ENCODE data around the gene PRR15L. TPM values are rescaled to one million over a fixed set of nuclear protein-coding genes. Genes with fewer than 3 reads are reported as not detected.

PRR15L gene
- polyA plus RNA-seq, 1 experiment, result not detected

DNA sequence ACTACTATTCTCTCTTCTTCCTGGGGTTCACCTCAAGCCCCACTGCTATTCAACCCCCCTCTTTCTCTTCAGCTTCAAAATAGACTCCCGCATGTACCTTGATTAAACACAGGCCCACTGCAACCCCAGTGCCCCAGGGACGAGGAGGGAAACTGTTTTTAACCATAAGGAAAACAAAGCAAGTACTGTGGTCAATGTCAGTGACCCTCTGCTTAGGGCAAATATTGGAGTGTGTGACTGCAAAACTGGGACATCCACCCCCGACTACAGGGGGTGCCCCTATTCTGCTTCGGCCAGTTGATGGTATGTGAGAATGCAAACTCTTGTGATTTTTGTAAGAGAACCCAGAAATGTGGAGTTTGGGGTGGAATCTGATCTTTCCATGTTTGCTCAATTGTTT lies 25.8 kb downstream of the PRR15L start:
- ChIA-PET POLR2A (interaction anchor here (0.7 kb wide), 1 partner anchor 37 kb away, joined by 3 read pairs; no protein-coding TSS in a partner anchor), CTCF (interaction anchor here (3.6 kb wide), 1 partner anchor 17 kb away, joined by 16 read pairs; no protein-coding TSS in a partner anchor)
- no peak overlapping the region for H3K4me3 ChIP-seq (ENCODE audit: low read depth, low read length)
- DNase-seq (ENCODE audit: low read depth), result no peak
- TF ChIP-seq, protein P1, sequence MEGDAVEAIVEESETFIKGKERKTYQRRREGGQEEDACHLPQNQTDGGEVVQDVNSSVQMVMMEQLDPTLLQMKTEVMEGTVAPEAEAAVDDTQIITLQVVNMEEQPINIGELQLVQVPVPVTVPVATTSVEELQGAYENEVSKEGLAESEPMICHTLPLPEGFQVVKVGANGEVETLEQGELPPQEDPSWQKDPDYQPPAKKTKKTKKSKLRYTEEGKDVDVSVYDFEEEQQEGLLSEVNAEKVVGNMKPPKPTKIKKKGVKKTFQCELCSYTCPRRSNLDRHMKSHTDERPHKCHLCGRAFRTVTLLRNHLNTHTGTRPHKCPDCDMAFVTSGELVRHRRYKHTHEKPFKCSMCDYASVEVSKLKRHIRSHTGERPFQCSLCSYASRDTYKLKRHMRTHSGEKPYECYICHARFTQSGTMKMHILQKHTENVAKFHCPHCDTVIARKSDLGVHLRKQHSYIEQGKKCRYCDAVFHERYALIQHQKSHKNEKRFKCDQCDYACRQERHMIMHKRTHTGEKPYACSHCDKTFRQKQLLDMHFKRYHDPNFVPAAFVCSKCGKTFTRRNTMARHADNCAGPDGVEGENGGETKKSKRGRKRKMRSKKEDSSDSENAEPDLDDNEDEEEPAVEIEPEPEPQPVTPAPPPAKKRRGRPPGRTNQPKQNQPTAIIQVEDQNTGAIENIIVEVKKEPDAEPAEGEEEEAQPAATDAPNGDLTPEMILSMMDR (IDR thresholded peaks at IDR 0.05; ENCODE audit: insufficient read depth, low read depth, low read length), result no peak
- H3K27me3 ChIP-seq (ENCODE audit: control insufficient read depth, insufficient read depth, low read length), result no peaks in the 10 kb centered on the region
- peaks cover 6% of the 10 kb centered on the region for H3K36me3 ChIP-seq (ENCODE audit: control insufficient read depth, insufficient read depth, low read length)

DNA sequence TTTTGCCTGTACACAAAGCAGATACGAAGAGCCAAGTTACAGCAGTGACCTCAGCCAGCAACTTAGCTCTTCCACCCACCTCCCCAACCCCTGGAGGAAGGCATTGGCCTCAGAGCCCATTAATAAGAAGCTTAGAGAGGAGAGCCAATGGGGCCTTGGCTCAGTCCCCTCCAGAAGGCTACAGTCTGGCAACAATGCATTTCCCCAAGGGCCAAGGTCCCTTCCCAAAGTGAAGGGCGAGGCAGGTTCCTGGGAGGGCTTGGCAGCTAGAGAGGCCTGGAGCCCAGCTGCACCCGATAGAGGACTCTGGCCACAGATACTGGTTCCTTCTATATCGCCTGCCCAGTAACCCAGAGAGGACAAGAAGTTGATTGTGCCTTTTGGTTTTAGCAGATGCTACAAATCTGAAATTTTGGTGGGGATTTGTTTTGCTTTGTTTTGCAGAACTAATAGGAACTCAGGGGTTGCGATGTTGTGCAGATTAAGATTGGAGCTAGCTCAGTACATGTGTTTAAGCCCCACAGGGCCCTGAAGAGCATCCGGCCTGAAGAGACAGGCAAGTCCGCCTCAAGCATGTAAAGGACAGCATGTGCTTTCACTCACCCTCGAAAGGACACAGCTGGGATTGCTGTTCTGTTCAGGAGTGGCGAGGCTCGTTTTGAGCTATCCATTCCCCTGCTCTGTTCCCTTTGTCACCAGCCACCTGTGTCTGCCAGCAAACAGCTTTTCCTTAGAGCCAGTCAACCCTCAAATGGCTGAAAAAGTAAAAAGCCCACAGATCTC lies 28.3 kb downstream of the PRR15L start:
- POLR2A ChIA-PET, result no interaction called here
- Histone ChIP-seq H3K27me3 (ENCODE audit: control insufficient read depth, insufficient read depth, low read length) (no peaks in the 10 kb centered on the region), H3K36me3 (ENCODE audit: control insufficient read depth, insufficient read depth, low read length) (peaks cover 12% of the 10 kb centered on the region), H3K4me3 (ENCODE audit: low read depth, low read length) (no peak overlapping the region)
- CTCF ChIA-PET, result interaction anchor here (1.0 to 3.6 kb wide), 5 partner anchors 11 to 43 kb away, joined by 3 to 16 read pairs (median 4); no protein-coding TSS in a partner anchor
- TF ChIP-seq, protein P1 (IDR thresholded peaks at IDR 0.05; ENCODE audit: insufficient read depth, low read depth, low read length), result no peak
- DNase-seq (ENCODE audit: low read depth), result no peak

DNA sequence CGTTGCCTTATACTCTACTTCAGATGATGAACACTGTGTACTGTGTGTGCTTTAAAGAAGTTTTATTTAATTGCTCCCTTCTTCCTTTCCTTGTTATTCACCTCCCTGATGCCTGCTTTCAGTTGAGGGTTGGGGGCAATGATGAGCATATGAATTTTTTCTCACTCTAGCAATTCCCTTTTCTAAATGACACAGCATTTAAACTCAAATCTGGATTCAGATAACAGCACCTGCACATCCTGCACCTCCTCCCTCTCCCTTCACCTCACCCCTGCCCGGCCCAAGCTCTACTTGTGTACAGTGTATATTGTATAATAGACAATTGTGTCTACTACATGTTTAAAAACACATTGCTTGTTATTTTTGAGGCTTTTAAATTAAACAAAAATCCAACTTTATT lies 29.3 kb downstream of the PRR15L start:
- no peak for DNase-seq (ENCODE audit: low read depth)
- ChIA-PET POLR2A (no interaction called here), CTCF (interaction anchor here (1.0 to 3.6 kb wide), 4 partner anchors 18 to 33 kb away, joined by 3 to 16 read pairs (median 4); no protein-coding TSS in a partner anchor)
- TF ChIP-seq, protein P1 (IDR thresholded peaks at IDR 0.05; ENCODE audit: insufficient read depth, low read depth, low read length), result no peak
- H3K36me3 ChIP-seq (ENCODE audit: control insufficient read depth, insufficient read depth, low read length), result peaks cover 13% of the 10 kb centered on the region
- no peaks in the 10 kb centered on the region for H3K27me3 ChIP-seq (ENCODE audit: control insufficient read depth, insufficient read depth, low read length)
- no peak overlapping the region for H3K4me3 ChIP-seq (ENCODE audit: low read depth, low read length)

DNA sequence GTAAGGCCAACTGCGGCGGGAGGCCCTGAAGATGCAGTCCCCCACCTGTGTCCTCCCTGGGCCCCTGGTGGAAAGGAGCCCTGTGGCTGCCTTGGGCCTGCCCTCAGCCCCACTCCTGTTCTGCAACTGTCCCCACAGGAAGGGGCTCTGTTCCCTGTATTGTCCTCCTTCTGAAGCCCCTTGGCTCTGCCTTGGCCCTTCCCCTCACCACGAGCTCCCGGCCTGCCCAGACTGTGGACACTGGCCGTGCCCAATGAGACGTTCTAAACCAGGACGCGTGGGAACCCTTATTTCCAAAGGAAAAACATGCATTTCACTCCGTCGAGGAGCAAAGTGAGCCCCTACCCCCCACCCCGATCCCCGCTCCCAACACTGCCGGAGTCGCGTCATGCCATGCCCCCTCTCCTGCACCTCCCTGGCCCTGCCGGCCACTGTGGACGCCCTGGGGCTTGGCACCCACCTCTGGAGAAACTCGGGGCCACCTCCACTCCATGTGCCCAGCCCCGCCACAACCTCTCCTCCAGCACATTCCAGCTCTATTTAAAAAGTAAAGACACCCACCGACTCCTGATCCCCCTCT lies 29.8 kb downstream of the PRR15L start:
- Histone ChIP-seq H3K4me3 (ENCODE audit: low read depth, low read length) (no peak overlapping the region), H3K27me3 (ENCODE audit: control insufficient read depth, insufficient read depth, low read length) (no peaks in the 10 kb centered on the region), H3K36me3 (ENCODE audit: control insufficient read depth, insufficient read depth, low read length) (peaks cover 18% of the 10 kb centered on the region)
- ChIA-PET POLR2A (no interaction called here), CTCF (interaction anchor here (1.0 to 1.6 kb wide), 2 partner anchors 19 to 22 kb away, joined by 3 to 4 read pairs; no protein-coding TSS in a partner anchor)
- TF ChIP-seq, protein P1 (IDR thresholded peaks at IDR 0.05; ENCODE audit: insufficient read depth, low read depth, low read length), result no peak
- DNase-seq (ENCODE audit: low read depth), result no peak

DNA sequence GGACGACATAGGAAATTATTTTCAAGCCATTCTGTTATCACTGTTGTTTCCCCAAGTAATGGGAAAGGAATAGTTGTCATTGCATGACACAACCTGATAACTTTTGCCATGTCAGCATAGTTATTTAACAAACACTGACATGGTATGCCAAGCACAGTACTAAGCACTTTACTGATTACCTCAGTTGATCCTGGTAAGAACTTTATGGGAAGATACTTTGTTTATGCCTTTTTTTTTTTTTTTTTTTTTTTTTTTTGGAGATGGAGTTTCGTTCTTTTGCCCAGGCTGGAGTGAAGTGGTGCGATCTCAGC lies 32.0 kb downstream of the PRR15L start:
- H3K27me3 ChIP-seq (ENCODE audit: control insufficient read depth, insufficient read depth, low read length), result no peaks in the 10 kb centered on the region
- H3K4me3 ChIP-seq (ENCODE audit: low read depth, low read length), result no peak overlapping the region
- POLR2A ChIA-PET, result no interaction called here
- no peak for DNase-seq (ENCODE audit: low read depth)
- TF ChIP-seq, protein P1 (IDR thresholded peaks at IDR 0.05; ENCODE audit: insufficient read depth, low read depth, low read length), result no peak
- CTCF ChIA-PET, result interaction anchor here (0.6 to 1.2 kb wide), 3 partner anchors 21 to 147 kb away, joined by 3 to 4 read pairs (median 4); no protein-coding TSS in a partner anchor
- peaks cover 19% of the 10 kb centered on the region for H3K36me3 ChIP-seq (ENCODE audit: control insufficient read depth, insufficient read depth, low read length)

Measured in BJ (cell line).